GM19351 (cell line): Measurements from ENCODE around the gene S1PR5.

Experiments
- ATAC-seq: cut with Tn5 transposase; IDR thresholded peaks from one replicate; pipeline ENCODE4 v1.9.1; 2021; ENCODE audit warnings: mild to moderate bottlenecking, moderate library complexity; ENCODE audit not compliant: unreplicated experiment

Gene S1PR5

GRCh38 chr19:10473192-10473591, 44.1 kb downstream of the S1PR5 start:
- ATAC-seq = no peak

DNA sequence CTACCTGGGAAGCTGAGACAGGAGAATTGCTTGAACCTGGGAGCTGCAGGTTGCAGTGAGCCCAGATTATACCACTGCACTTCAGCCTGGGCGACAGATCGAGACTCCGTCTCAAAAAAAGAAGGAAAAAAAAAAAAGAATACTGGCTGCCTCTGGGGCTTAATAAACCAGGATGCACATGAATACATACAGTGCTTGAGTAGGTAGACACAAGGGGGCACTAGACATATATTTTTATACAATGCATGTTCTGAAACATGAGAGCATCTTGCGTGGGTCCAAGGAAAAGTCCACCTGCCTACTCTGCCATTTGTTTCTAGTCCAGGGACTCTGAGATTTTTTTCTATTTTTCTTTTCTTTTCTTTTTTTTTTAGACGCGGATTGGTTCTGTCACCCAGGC, 45.3 kb downstream of the S1PR5 start:
- ATAC-seq = no peak

DNA sequence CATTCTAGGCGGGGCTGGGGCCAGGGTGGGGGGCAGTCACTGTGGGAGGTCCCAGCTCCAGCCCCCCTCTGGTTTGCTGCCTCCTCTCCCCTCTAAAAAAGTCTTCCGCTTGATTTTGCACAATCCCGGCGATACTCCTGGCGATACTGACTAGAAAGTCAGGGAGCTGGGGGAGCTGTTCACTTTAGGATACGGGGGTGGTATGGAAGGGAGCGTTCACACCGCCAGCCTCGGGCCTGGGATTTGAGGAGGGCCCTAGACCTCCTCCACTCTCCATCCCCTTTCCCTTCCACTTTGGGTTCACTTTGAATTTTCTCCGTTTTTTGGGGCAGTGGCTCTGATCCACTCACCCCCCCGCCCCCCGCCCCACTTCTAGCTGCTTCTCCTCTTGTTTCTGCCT, 49.1 kb downstream of the S1PR5 start:
- ATAC-seq = no peak

DNA sequence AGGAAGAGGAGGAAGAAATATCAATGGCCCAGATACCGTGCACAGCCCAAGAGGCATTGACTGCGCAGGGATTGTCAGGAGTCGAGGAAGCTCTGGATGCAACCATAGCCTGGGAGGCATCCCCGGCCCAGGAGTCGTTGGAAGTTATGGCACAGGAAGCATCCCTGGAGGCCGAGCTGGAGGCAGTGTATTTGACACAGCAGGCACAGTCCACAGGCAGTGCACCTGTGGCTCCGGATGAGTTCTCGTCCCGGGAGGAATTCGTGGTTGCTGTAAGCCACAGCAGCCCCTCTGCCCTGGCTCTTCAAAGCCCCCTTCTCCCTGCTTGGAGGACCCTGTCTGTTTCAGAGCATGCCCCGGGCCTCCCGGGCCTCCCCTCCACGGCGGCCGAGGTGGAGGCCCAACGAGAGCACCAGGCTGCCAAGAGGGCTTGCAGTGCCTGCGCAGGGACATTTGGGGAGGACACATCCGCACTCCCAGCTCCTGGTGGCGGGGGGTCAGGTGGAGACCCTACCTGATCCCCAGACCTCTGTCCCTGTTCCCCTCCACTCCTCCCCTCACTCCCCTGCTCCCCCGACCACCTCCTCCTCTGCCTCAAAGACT, 50.0 kb downstream of the S1PR5 start:
- ATAC-seq = no peak

DNA sequence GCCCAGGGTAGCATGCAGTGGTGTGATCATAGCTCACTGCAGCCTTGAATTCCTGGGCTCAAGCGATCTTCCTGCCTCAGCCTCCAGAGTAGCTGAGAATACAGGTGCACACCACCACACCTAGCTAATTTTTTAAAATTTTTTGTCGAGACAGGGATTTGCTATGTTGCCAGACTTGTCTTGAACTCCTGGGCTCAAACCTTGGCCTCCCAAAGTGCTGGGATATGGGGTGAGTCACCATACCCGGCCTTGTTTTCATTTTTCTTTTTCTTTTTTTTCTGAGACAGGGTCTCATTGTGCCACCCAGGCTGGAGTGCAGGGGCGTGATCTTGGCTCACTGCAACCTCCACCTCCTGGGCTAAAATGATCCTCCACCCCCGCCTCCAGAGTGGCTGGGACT, 52.8 kb downstream of the S1PR5 start:
- no peak for ATAC-seq
